K562 (cell line): ENCODE results near the gene KNG1. TPM values are rescaled to one million over a fixed set of nuclear protein-coding genes. Genes with fewer than 3 reads are reported as not detected.

Experiments
- ARHGAP35 ChIP-seq: fragments of 450-650 bp; IDR thresholded peaks from 2 replicates; pipeline ENCODE4 v1.6.1; 2018; ENCODE audit not compliant: partially characterized antibody
- CAMTA2 ChIP-seq: fragments of 250-450 bp; sonication (Bioruptor Pico); conservative IDR thresholded peaks from 2 replicates; pipeline ENCODE4 v1.5.1; 2022
- CLOCK ChIP-seq: fragments of 250-450 bp; sonication (Bioruptor Pico); IDR thresholded peaks from 2 replicates; pipeline ENCODE4 v1.4.0; 2020; ENCODE audit warnings: mild to moderate bottlenecking, moderate library complexity, borderline replicate concordance
- CSDE1 ChIP-seq, 2 experiments: fragments of 450-650 bp; IDR thresholded peaks; 2 replicates each; pipeline ENCODE4 v1.6.1; 2016; ENCODE audit warnings: mild to moderate bottlenecking in 1 of 2
- CTCFL ChIP-seq: IDR thresholded peaks from 2 replicates; pipeline ENCODE4 v1.6.1; 2011; ENCODE audit warnings: borderline replicate concordance, low read depth, mild to moderate bottlenecking, moderate library complexity, low read length; ENCODE audit not compliant: insufficient read depth, poor library complexity, severe bottlenecking
- ELF2 ChIP-seq: fragments of 250-450 bp; sonication (Bioruptor Pico); IDR thresholded peaks from 2 replicates; pipeline ENCODE4 v1.5.0; 2021; ENCODE audit warnings: mild to moderate bottlenecking
- FOXM1 ChIP-seq, 2 experiments: fragments of 450-650 bp in 1 of 2; sonication (generic) in 1 of 2; formaldehyde crosslinking in 1 of 2; IDR thresholded peaks; 2 replicates each; pipeline versions ENCODE4 v1.6.1 to v1.9.0; 2017 to 2022; ENCODE audit warnings: low read depth in 2 of 2, mild to moderate bottlenecking in 2 of 2, missing genetic modification reagents in 1 of 2, moderate library complexity in 1 of 2
- HNRNPUL1 ChIP-seq: fragments of 200-400 bp; formaldehyde crosslinking; IDR thresholded peaks from 2 replicates; pipeline ENCODE4 v1.6.1; 2017; ENCODE audit warnings: low read length
- KDM1A ChIP-seq, 2 experiments: fragments of 450-650 bp; IDR thresholded peaks; 2 replicates each; pipeline ENCODE4 v1.6.1; 2016; ENCODE audit warnings: mild to moderate bottlenecking in 2 of 2
- MBD2 ChIP-seq: sonication (generic); IDR thresholded peaks from 2 replicates; pipeline ENCODE4 v1.6.1; 2016; ENCODE audit warnings: low read depth, borderline replicate concordance
- MECOM ChIP-seq: fragments of 250-450 bp; sonication (Bioruptor Pico); IDR thresholded peaks from 2 replicates; pipeline ENCODE4 v1.8.0; 2022; ENCODE audit warnings: inconsistent platforms
- MYC ChIP-seq, 2 experiments: fragments of 250-450 bp in 1 of 2; sonication (Bioruptor Pico) in 1 of 2; IDR thresholded peaks; 2 replicates each; pipeline versions ENCODE4 v1.5.1 to v1.6.1; 2012 to 2021; ENCODE audit warnings: low read depth in 2 of 2, borderline replicate concordance in 1 of 2, improper control_type of control experiment in 1 of 2, low read length in 1 of 2, mild to moderate bottlenecking in 1 of 2, moderate library complexity in 1 of 2
- NR0B1 ChIP-seq: fragments of 450-650 bp; IDR thresholded peaks from one replicate; pipeline ENCODE4 v1.6.1; 2018; ENCODE audit warnings: mild to moderate bottlenecking, moderate library complexity; ENCODE audit not compliant: partially characterized antibody
- THRAP3 ChIP-seq: fragments of 450-650 bp; IDR thresholded peaks from 2 replicates; pipeline ENCODE4 v1.6.1; 2016; ENCODE audit warnings: mild to moderate bottlenecking, inconsistent platforms, borderline replicate concordance
- THRB ChIP-seq: fragments of 450-650 bp; formaldehyde crosslinking; conservative IDR thresholded peaks from 2 replicates; pipeline ENCODE4 v1.4.0; 2022; ENCODE audit warnings: mild to moderate bottlenecking, missing genetic modification characterization
- ZNF280B ChIP-seq: fragments of 250-450 bp; sonication (Bioruptor Pico); IDR thresholded peaks from 2 replicates; pipeline ENCODE4 v1.5.1; 2021; ENCODE audit warnings: mild to moderate bottlenecking
- ZNF324 ChIP-seq: fragments of 250-450 bp; sonication (Bioruptor Pico); IDR thresholded peaks from 2 replicates; pipeline ENCODE4 v1.4.0; 2020; ENCODE audit warnings: mild to moderate bottlenecking
- polyA plus RNA-seq, 8 experiments: library from polyadenylated mRNA; depleted of rRNA in 4 of 8; stranded (reverse) in 5 of 8; unstranded in 3 of 8; fragments of >200 nt; fragmentation: Nextera tagmentation in 2 of 8; fragmentation: Illumina TruSeq in 1 of 8; extraction: Ambion mirVana in 2 of 8; extraction: Trizol in 1 of 8; gene quantifications; 2 replicates each; pipeline versions ENCODE4 v1.2.1 to v1.2.3, GENCODE V29; 2011 to 2014; ENCODE audit warnings: inconsistent platforms in 1 of 8, missing spikeins in 1 of 8
- total RNA-seq, 7 experiments: library from RNA; depleted of rRNA in 6 of 7; stranded (reverse); fragments of >200 nt in 6 of 7; fragmentation: Illumina TruSeq in 2 of 7; extraction: Trizol in 2 of 7; gene quantifications; 2 replicates each; pipeline versions ENCODE4 v1.2.1 to v1.2.3, GENCODE V29; 2011 to 2021; ENCODE audit warnings: low replicate concordance in 1 of 7

The KNG1 gene
- total and polyA plus RNA-seq, 9 of the 15 experiments (the other 6 are each of a cell fraction or from before 2014, with no cell fraction given): 0.09 TPM; not detected in 8

GRCh38 chr3:186790261-186790981 lies 73.3 kb downstream of the KNG1 start (continued):
- TF ChIP-seq NR0B1: no peak
- no peak for TF ChIP-seq FOXM1 (IDR thresholded peaks at IDR 0.05; ENCODE audit: low read depth)
- TF ChIP-seq FOXM1 (CRISPR knock-in tag; IDR thresholded peaks at IDR 0.05; ENCODE audit: low read depth): no peak
- TF ChIP-seq CTCFL: no peak
- 0 out of 2 replicates have a peak, but pooled peaks have one; percentile 55 for TF ChIP-seq ELF2 (CRISPR knock-in tag)
- TF ChIP-seq ZNF324: 0 out of 2 replicates have a peak, but pooled peaks have one; percentile 5
- TF ChIP-seq HNRNPUL1: peak; percentile 64; the same call in 1 of the 2 replicates
- TF ChIP-seq MBD2: peak; percentile 65; the same call in 1 of the 2 replicates
- TF ChIP-seq CSDE1 (IDR thresholded peaks at IDR 0.05): no peak
- TF ChIP-seq THRB (CRISPR knock-in tag): peak; percentile 92
- TF ChIP-seq CAMTA2 (CRISPR knock-in tag): 0 out of 2 replicates have a peak, but pooled peaks have one; percentile 73
- 0 out of 2 replicates have a peak, but pooled peaks have one; percentile 14 for TF ChIP-seq ZNF280B (CRISPR knock-in tag)
- peak; percentile 59; the same call in 1 of the 2 replicates for TF ChIP-seq THRAP3
- TF ChIP-seq KDM1A (IDR thresholded peaks at IDR 0.05): no peak
- TF ChIP-seq MYC (IDR thresholded peaks at IDR 0.05; ENCODE audit: low read depth, low read length): no peak
- TF ChIP-seq MYC (CRISPR knock-in tag; IDR thresholded peaks at IDR 0.05; ENCODE audit: borderline replicate concordance, low read depth): no peak
- TF ChIP-seq CLOCK (CRISPR knock-in tag): no peak
- TF ChIP-seq ARHGAP35: peak; percentile 27
- TF ChIP-seq MECOM (CRISPR knock-in tag): 0 out of 2 replicates have a peak, but pooled peaks have one; percentile 10
